ENCODE measurements around the gene ZNF536. TPM values are rescaled to one million over a fixed set of nuclear protein-coding genes. Genes with fewer than 3 reads are reported as not detected.

ZNF536 gene
- total RNA-seq, 1 experiment from 2014 or later: 0.05 TPM

GRCh38 chr19:30430206-30430734 is 58.1 kb downstream of the ZNF536 start:
- ATAC-seq (no peak), DNase-seq (ENCODE audit: low read depth, low spot score) (no peak)
- no peaks in the 10 kb centered on the region for H3K9me3 ChIP-seq (ENCODE audit: control insufficient read depth, insufficient read depth, low read depth, low read length)
- BruUV-seq (replicated peaks): no TSS peak
- H3K27me3 ChIP-seq (ENCODE audit: control insufficient read depth, insufficient read depth, low read length): peaks cover 4% of the 10 kb centered on the region; the same call in 1 of the 2 replicates
- H3K27ac ChIP-seq (ENCODE audit: low read length): no peak overlapping the region
- intact Hi-C loops (cut with micrococcal nuclease; ENCODE audit: unreplicated experiment): no loop called here
- ChIA-PET POLR2A (no interaction called here), CTCF (no interaction called here)
- H3K4me3 ChIP-seq (ENCODE audit: low read depth in 2 of 2, low read length in 2 of 2): no peak overlapping the region
- H3K4me1 ChIP-seq (ENCODE audit: control insufficient read depth, insufficient read depth, low read length): no peaks in the 10 kb centered on the region
- TF ChIP-seq CTCF (IDR thresholded peaks at IDR 0.05) (no peak), SIN3A (IDR thresholded peaks at IDR 0.05; ENCODE audit: borderline replicate concordance, insufficient read depth, low read depth, low read length) (no peak)
- in situ Hi-C loops (cut with HindIII; ENCODE audit: low pct_unique_long_range_greater_than_20kb, low sequenced_read_pairs): no loop called here
- no peaks in the 10 kb centered on the region for H3K36me3 ChIP-seq (ENCODE audit: control insufficient read depth, insufficient read depth, low read length)

GRCh38 chr19:30431591-30431990 is 59.4 kb downstream of the ZNF536 start:
- ChIA-PET CTCF (no interaction called here), POLR2A (no interaction called here)
- in situ Hi-C loops (cut with HindIII; ENCODE audit: low pct_unique_long_range_greater_than_20kb, low sequenced_read_pairs): no loop called here
- no peak for DNase-seq (ENCODE audit: low read depth, low spot score)
- no TSS peak for BruUV-seq (replicated peaks)
- Histone ChIP-seq H3K27ac (ENCODE audit: low read length) (no peak overlapping the region), H3K27me3 (ENCODE audit: control insufficient read depth, insufficient read depth, low read length) (peaks cover 4% of the 10 kb centered on the region; the same call in 1 of the 2 replicates), H3K9me3 (ENCODE audit: control insufficient read depth, insufficient read depth, low read depth, low read length) (no peaks in the 10 kb centered on the region), H3K4me3 (ENCODE audit: low read depth in 2 of 2, low read length in 2 of 2) (no peak overlapping the region), H3K36me3 (ENCODE audit: control insufficient read depth, insufficient read depth, low read length) (no peaks in the 10 kb centered on the region), H3K4me1 (ENCODE audit: control insufficient read depth, insufficient read depth, low read length) (no peaks in the 10 kb centered on the region)
- ATAC-seq: no peak
- TF ChIP-seq SIN3A (IDR thresholded peaks at IDR 0.05; ENCODE audit: borderline replicate concordance, insufficient read depth, low read depth, low read length): no peak
- intact Hi-C loops (cut with micrococcal nuclease; ENCODE audit: unreplicated experiment): no loop called here

GRCh38 chr19:30434797-30435594 is 62.8 kb downstream of the ZNF536 start:
- ATAC-seq (no peak), DNase-seq (ENCODE audit: low read depth, low spot score) (no peak)
- Histone ChIP-seq H3K36me3 (ENCODE audit: control insufficient read depth, insufficient read depth, low read length) (no peaks in the 10 kb centered on the region), H3K4me1 (ENCODE audit: control insufficient read depth, insufficient read depth, low read length) (no peaks in the 10 kb centered on the region), H3K9me3 (ENCODE audit: control insufficient read depth, insufficient read depth, low read depth, low read length) (no peaks in the 10 kb centered on the region), H3K27me3 (ENCODE audit: control insufficient read depth, insufficient read depth, low read length) (peaks cover 8% of the 10 kb centered on the region; the same call in 1 of the 2 replicates), H3K4me3 (ENCODE audit: low read depth in 2 of 2, low read length in 2 of 2) (no peak overlapping the region), H3K27ac (ENCODE audit: low read length) (no peak overlapping the region)
- ChIA-PET CTCF (interaction anchor here (0.7 kb wide), 1 partner anchor 15 kb away, joined by 3 read pairs; no protein-coding TSS in a partner anchor), POLR2A (no interaction called here)
- TF ChIP-seq SIN3A (IDR thresholded peaks at IDR 0.05; ENCODE audit: borderline replicate concordance, insufficient read depth, low read depth, low read length) (no peak), CTCF (IDR thresholded peaks at IDR 0.05) (no peak), POLR2AphosphoS5 (IDR thresholded peaks at IDR 0.05; ENCODE audit: low read depth, low read length) (no peak), TCF7L2 (IDR thresholded peaks at IDR 0.05; ENCODE audit: low read depth, low read length) (no peak), REST (IDR thresholded peaks at IDR 0.05; ENCODE audit: insufficient read depth in 1 of 2, low read depth in 2 of 2, low read length in 1 of 2) (no peak)
- intact Hi-C loops (cut with micrococcal nuclease; ENCODE audit: unreplicated experiment): no loop called here
- in situ Hi-C loops (cut with HindIII; ENCODE audit: low pct_unique_long_range_greater_than_20kb, low sequenced_read_pairs): no loop called here
- no TSS peak for BruUV-seq (replicated peaks)
